HuH-7 (cell line): ENCODE results near the gene RAD50.

ENCODE experiments used
- DNase-seq: peaks from one replicate; pipeline ENCODE4 v3.0.0; 2011; ENCODE audit warnings: low spot score

RAD50 gene

DNA sequence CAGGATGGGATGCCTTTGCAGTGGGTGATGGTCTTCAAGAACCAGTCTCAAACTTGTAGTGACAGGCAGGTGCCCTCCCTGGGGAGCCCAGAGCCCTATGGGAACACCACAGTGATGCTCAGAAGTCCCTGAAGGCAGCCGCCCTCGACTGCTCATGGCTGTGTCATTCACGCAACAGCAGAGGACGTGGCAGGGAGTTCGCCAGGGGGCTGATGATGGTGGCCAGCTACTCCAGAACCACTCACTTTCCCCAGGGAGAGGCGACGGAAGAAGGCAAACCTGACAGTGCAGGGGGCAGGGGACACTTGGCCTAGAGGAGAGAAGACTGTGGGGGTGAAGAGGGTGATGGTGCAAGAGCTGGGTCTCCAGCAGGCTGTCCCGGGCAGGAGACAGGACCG, 105.2 kb downstream of the RAD50 start:
- no peak for DNase-seq

- peak; percentile 70 for DNase-seq
Observed at GRCh38 chr5:132662925-132663770, 106.4 kb downstream of the RAD50 start.

DNA sequence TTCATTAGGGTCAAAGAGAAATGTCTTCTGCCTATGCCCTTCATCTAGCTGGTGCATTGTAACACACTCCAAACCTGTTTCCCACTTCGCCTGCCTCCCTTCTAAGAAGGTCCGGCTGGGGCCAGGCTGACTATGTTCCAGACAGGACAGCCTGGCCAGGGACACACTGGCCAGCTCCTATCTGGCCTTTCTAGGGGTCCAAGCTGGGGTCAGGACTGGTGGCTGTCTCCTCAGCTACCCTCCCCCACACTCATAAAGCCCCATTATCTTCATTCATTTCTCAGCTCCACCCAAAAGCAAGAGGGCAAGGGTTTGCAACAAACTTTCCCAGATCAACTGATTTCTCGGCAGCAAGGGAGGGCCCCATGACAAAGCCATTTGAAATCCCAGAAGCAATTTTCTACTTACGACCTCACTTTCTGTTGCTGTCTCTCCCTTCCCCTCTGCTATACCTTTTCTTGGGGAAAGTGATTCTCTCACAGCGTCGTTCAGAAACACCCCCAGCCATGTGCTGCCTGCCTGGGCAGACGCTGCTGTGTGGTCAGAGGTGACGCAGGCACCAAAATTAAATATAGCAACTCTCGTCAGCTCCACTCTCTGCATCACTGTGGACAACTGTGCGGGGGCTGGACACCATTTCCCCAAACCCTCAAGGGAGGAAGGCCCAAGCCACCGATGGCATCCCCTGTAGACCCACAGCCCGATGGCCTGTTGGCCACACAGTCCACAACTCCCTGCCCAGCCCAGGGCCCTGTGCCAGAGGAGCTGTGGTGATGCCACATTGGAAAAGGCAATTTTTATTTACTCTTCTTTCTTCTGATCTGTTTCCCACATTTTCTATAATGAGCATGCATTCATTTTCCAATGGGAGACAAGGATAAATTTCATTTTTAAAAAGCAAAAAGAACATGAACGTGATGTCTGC, 107.3 kb downstream of the RAD50 start:
- no peak for DNase-seq

DNA sequence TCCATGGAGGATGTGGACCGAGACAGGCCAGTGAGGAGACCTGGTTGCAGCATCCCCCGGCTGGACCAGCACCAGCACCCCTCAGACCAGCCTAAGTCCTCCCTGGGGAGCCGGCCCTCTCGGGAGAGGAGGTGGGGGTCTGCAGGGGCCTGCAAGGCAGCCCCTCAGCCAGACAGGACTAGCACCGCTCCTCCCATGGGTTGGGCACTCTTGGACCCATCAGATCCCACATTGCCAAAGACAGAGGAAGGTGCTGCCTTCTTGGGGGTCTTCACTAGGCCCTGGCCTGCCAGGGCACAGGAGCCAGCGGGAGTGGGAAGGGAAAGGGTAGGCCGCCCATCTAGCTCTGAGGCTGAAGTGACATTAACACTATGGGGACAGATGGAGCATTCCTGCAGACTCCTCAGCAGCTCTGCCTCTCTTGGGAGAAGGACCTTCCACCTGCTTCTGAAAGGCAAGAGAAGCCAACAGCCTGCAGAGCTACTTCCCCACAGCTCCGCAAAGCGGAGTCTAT, 108.0 kb downstream of the RAD50 start:
- no peak for DNase-seq

DNA sequence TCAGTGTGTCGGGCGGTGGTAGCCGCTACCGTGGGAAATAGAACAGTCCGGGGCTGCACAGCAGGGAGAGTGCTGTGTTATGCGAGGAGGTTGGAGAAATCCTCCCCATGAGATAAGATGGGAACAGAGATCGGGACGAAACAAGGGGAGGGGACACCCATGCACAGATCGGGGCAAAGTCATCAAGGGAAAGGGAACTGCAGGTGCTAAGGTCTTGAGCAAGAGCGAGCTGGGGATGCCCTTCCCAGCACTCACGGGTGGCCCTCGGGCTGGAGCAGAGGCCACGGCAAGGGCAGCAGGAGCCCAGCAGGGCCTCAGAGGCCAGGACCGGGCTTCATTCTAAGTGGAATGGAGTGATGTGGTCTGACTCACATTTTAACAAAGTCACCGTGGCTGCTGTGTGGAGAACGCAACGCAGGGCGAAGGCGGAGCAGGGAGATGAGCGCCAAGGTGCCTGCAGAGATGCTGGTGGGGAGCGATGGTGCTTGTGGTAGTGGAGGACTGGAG, 108.8 kb downstream of the RAD50 start:
- DNase-seq = no peak

DNA sequence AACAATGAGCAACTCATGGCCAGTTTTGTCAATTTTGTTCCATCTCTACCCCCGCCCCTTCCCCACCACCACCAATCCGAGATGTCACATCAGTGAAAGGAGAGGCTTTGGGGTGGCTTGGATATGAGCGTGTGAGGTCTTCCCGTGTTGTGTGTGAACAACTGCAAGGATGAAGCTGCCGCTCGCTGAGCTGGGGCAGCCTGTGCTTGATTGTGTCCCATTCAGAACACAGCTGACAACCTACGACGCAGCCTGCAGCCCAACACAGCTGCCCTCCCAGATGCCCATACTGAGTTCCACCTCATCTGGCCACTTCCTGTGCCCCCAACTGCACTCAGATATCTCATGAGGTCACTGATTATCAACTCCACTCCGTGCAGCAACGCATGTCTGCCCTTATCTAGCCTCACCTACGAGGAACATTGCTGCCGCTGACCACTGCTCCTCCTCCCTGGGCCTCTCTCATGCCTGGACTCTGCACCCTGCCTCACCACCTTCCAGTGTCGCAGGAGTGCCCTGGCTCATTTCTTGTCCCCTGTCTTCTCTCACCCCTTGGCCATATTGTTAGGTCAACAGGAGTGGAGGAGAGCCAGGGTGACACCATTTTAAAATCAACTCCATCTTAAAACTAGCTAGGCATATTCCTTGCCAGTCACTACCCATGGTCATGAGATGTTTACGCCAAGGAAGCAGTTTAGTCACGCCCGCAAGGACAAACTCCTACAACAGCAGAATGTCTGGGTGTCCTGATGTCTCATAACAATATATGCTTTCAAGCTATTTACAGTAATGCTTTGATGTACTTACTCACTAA, 109.7 kb downstream of the RAD50 start:
- peak; percentile 49 for DNase-seq

DNA sequence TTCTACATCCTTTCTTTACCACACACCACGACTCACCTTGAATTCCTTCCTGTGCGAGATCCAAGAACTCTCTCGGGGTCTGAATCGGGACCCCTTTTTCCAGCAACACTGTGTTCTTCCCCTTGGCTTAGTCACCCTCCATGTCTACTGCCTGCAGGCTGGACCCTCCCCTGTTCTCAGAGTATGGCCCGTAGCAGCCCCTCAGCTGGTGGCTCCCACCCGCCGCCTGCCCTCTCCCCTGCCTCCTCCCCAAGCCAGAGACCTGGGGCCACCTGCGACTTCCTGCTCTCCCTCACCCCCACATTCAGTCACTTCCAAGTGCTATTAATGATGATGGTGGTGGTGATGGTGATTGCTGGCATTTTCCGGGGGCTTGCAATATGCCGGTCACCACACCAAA, 110.5 kb downstream of the RAD50 start:
- DNase-seq = no peak

- no peak for DNase-seq
Observed at GRCh38 chr5:132667761-132668705, 111.3 kb downstream of the RAD50 start.

DNA sequence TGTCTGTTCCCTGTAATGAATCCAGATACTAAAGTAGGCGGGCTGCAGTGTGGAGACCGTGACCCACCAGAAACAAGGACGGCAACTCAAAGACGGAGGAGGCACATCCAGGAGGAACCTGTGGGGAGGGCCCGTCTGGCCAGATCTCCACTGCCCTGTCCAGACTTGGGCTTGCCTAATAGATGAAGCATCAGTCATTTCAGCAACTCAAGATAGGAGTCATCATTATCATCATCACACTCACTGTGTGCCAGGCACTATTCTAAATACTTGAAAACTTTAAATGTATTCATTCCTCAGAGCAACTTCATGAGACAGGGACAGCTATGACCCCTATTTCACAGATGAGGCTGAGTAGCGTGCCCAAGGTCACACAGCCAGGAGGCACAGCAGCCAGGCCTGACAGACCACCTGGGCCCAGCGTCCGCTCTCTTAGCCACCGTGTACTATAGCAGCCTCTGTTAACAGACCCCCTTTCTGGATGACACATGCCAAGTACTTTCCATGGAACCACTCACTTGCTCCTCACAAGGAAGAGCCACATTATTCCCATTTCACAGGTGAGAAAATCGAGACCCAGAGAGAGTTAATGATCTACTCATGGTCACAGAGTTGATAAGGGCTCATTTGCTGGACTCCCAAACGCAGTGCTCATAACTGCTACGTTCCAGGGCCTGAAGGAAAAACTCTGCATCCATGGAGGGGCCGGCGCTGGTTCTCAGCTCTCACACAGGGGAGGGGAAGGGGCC, 112.1 kb downstream of the RAD50 start:
- no peak for DNase-seq

DNA sequence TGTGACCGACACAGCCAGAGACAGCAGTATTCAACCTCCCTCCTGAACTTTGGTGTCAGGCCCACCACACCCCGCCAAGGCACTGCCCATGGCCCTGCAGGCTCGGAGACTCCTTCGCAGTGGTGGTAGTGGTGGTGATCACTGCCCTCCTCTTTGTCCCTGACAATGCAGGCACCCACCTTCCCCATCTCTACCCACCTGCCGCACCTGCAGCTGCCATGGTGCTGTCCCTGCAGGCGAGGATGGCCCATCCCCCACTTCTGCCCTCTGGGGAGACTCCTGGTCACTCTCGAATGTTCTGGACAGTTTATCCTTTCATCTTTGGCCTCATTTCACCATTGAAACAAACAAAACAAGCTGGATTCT, 112.7 kb downstream of the RAD50 start:
- no peak for DNase-seq

GRCh38 chr5:132669966-132670882, 113.4 kb downstream of the RAD50 start:
- DNase-seq = no peak

DNA sequence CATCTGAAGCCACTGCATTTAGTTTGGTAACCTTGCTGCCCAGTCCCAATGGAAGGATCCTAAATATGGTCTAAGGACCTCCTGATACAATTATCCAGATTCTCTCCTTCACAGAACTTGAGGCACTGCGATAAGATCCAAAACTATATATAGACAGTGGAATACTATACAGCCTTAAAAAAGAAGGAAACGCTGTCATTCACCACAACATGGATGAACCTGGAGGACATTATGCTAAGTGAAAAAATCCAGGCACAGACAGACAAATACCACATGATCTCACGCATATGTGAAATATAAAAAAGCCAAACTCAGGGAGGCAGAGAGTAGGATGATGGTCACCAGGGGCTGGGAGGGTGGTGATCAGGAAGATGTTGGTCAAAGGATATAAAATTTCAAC, 114.2 kb downstream of the RAD50 start:
- no peak for DNase-seq

- DNase-seq = no peak
Observed at GRCh38 chr5:132673488-132673887, 116.7 kb downstream of the RAD50 start.

DNA sequence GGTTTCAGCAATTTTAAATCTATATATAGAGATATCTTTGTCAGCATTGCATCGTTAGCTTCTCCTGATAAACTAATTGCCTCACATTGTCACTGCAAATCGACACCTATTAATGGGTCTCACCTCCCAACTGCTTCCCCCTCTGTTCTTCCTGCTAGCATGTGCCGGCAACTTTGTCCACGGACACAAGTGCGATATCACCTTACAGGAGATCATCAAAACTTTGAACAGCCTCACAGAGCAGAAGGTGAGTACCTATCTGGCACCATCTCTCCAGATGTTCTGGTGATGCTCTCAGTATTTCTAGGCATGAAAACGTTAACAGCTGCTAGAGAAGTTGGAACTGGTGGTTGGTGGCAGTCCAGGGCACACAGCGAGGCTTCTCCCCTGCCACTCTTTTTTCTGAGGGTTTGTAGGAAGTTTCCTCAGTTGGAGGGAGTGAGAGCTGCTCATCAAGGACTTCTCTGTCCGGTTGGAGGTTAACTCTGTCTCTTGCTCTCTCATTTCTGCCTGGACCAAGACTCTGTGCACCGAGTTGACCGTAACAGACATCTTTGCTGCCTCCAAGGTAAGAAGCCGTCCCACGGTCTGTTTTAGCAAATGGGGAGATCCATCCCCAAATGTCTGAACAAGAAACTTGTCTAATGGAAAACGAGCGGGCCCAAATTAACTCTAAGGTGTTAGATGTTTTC, 117.3 kb downstream of the RAD50 start, which contains the start of gene IL4:
Gene IL4, plus strand, starts transcription at position 51 of the 692 bp plus-strand sequence. Its CDS starts 62 bp downstream, at position 113.
- DNase-seq = no peak

- DNase-seq = no peak
Observed at GRCh38 chr5:132674671-132675506, 118.1 kb downstream of the RAD50 start.

DNA sequence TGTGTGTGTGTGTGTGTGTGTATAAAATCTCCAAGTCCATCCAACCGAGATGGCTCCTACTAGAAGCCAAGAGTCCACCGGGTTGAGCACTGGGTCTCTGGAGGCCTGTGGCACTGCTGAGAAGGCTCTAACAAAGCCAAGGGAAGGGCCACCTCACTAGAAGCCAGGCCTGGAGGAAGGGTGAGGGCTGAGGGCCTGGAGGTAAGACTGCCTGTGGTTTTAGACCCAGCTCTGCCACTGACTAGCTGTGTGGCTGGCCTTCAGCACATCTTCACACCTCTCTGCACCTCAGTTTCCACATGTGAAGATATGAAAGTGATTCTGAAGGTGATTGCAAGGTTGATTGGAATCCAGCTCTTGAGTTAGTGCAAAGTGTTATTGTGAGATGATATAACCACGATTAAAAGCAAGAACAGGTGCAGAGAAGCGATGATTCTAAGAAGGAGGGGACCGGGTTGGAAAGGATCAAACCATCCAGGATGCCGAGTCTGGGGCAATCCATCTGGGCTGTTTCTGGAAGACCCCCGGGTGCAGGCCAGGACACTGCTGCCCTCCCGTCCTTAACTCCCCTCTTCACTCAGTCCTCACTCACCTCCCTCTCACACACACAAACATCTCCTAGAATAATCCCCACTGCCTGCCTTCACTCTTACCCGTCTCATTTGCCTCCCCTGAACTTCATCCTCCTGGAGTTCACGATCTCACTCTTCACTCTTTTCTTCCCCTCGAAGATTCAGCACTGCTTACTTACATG, 119.3 kb downstream of the RAD50 start:
- no peak for DNase-seq
